ENCODE results near the gene CYS1.
A peak's percentile ranks its signal among the peaks of the same experiment; 100 is the strongest.

The CYS1 gene

GRCh38 chr2:10071176-10071575 is 9.0 kb downstream of the CYS1 start:
- no peak for DNase-seq

GRCh38 chr2:10067881-10068280 is 12.3 kb downstream of the CYS1 start:
- no peak for DNase-seq

- no peak for DNase-seq
Measured at GRCh38 chr2:10067330-10067729, 12.9 kb downstream of the CYS1 start.

GRCh38 chr2:10065773-10066055 is 14.5 kb downstream of the CYS1 start:
- no peak for DNase-seq

GRCh38 chr2:10064932-10065772 is 15.1 kb downstream of the CYS1 start:
- no peak for DNase-seq

- no peak for DNase-seq
Measured at GRCh38 chr2:10063566-10063965, 16.6 kb downstream of the CYS1 start.

- DNase-seq: no peak
Measured at GRCh38 chr2:10062931-10063365, 17.3 kb downstream of the CYS1 start.

GRCh38 chr2:10061221-10061925 is 18.8 kb downstream of the CYS1 start:
- no peak for DNase-seq

- no peak for DNase-seq
Measured at GRCh38 chr2:10059552-10060335, 20.5 kb downstream of the CYS1 start.

- DNase-seq: no peak
Measured at GRCh38 chr2:10059016-10059351, 21.2 kb downstream of the CYS1 start.

- no peak for DNase-seq
Measured at GRCh38 chr2:10058251-10059015, 21.8 kb downstream of the CYS1 start.

- DNase-seq: peak; percentile 90
Measured at GRCh38 chr2:10057231-10058107, 22.7 kb downstream of the CYS1 start.

- DNase-seq: no peak
Measured at GRCh38 chr2:10056439-10056838, 23.8 kb downstream of the CYS1 start.

- DNase-seq: no peak
Measured at GRCh38 chr2:10054976-10055375, 25.2 kb downstream of the CYS1 start.

- no peak for DNase-seq
Measured at GRCh38 chr2:10054424-10054823, 25.8 kb downstream of the CYS1 start.

- no peak for DNase-seq
Measured at GRCh38 chr2:10053351-10053750, 26.9 kb downstream of the CYS1 start.

- no peak for DNase-seq
Measured at GRCh38 chr2:10052216-10052615, 28.0 kb downstream of the CYS1 start.

- DNase-seq: no peak
Measured at GRCh38 chr2:10048501-10049171, 31.6 kb downstream of the CYS1 start.

GRCh38 chr2:10047616-10048500 is 32.4 kb downstream of the CYS1 start:
- no peak for DNase-seq

GRCh38 chr2:10046931-10047330 is 33.3 kb downstream of the CYS1 start:
- DNase-seq: no peak

Data from femur (tissue), 1 donor.